GM19239 (cell line): ENCODE results near the gene KRT1.
"Not testable (repeated sequence)": the region's sequence is repeated elsewhere in the genome, so short reads cannot be mapped to it uniquely, and the experiment has no call there.

Source experiments
- DNase-seq: peaks from one replicate; pipeline ENCODE4 v3.0.0; 2011; ENCODE audit warnings: low spot score; ENCODE audit not compliant: insufficient read length
- FAIRE-seq: peaks from 2 replicates; lab custom pipeline; 2011; peaks lifted over from hg19 to GRCh38; lab: Jason Lieb, UNC

KRT1 gene

GRCh38 chr12:52683575-52684300 is 3.5 kb upstream of the KRT1 start:
- FAIRE-seq (no peak), DNase-seq (no peak)

- FAIRE-seq (no peak), DNase-seq (no peak)
Measured at GRCh38 chr12:52682938-52683574, 2.8 kb upstream of the KRT1 start.

GRCh38 chr12:52682381-52682660 is 2.1 kb upstream of the KRT1 start:
- no peak for DNase-seq

GRCh38 chr12:52681526-52682380 is 1.5 kb upstream of the KRT1 start:
- FAIRE-seq: no peak
- no peak for DNase-seq

More at GRCh38 chr12:52682381-52682660, 2.1 kb upstream of the KRT1 start:
- FAIRE-seq: no peak

DNA sequence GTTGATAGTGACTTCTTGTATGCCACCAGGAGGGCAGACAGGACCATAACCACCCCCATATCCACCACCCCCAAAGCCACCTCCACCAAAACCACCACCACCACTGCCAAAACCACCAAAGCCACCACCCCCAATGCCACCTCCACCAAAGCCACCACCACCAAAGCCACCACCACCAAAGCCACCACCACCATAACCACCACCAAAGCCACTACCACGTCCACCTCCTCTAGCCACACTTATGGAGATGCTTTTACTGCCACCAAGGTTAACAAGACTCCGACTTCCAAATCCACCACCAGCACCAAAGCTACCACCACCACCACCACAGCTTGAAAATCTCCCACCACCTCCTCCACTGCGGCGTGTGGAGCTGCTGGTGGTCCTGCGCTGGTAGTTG is 332 bp downstream of the KRT1 start:
- DNase-seq (no peak), FAIRE-seq (no peak)

DNA sequence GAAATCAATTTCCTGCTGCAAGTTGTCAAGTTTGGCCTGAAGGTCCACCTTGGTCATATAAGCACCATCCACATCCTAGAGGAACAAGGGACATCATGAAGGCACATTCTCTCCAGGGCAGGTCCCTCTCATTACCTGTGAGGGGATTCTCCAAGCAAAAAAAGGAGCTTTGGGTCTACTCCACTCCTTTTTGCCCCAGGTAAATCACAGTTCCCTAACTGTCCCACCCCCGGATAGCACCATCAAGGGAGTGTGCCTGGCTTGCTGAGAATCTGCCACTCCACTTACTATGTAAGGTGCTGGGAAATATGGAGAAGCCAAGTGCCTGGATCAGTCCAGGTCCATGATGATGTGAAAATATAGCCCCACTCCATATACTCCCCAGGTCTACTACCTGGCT is 2.5 kb downstream of the KRT1 start:
- FAIRE-seq (no peak), DNase-seq (no peak)

- no peak for FAIRE-seq
- no peak for DNase-seq
Measured at GRCh38 chr12:52677126-52677525, 3.1 kb downstream of the KRT1 start.

GRCh38 chr12:52676163-52676562 is 4.0 kb downstream of the KRT1 start:
- DNase-seq (no peak), FAIRE-seq (no peak)

DNA sequence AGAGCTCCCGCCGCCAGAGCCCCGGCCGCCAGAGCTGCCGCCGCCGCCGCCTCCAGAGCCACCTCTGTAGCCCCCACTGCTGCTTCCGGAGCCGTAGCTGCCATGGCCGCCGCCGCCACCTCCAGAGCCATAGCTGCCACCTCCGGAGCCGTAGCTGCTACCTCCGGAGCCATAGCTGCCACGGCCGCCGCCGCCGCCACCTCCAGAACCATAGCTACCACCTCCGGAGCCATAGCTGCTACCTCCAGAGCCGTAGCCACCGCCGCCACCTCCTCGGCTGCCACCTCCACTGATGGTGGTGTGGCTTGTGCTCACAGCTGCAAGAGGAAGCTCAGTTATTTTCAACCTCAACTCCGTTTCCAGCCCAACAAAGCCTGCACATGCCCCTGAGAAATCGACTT is 4.9 kb downstream of the KRT1 start:
- DNase-seq (no peak), FAIRE-seq (no peak)

DNA sequence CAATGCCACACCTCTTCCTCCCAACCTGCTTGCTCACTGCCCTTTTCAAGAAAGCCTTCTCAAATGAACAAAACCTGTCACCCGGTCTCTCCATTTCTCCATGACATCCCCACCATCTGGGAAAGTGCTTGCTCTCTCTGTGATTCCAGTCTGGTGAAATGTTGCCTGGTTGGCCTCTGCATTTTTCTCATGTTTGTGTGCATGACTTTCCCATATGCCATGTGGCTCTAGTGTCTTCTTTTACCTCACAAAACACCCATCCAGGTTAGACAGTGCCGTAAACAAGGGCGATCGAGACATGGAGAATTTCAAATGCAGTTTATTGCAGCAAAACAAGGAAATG is 5.8 kb downstream of the KRT1 start:
- no peak for DNase-seq
- no peak for FAIRE-seq

DNA sequence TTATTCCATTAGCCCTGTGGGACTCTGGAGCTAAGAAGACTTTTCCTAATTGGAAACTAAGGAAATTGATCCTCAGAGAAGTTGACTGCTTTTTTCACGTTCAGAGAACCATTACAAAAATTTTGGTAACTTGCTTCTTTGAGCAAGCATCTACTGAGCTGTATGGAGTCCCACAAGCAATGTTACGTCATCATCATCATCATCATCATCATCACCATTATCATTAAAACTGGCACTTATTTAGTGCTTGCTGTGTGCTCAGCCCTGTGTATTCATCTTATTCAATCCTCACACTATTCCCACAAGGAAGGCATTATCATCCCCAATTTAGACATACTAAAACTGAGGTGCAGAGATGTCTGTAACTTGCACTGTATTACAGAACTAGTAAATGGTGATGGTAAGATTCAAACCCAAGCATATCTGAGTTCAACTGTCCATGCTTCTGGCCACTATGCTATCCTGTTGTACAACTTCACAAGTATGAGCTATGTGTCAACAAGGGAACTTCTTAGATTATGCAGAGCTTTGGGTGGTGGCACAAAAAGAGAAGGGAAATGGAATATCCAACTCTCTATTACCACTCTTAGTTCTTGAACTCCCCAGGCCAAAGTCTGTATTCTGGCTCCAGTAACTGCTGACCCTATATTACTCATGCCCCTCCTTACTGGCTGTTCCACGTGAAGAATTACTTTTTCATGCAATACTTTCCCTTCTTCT is 6.3 kb downstream of the KRT1 start:
- DNase-seq (no peak), FAIRE-seq (no peak)

GRCh38 chr12:52673217-52673616 is 7.0 kb downstream of the KRT1 start:
- no peak for DNase-seq
- no peak for FAIRE-seq

GRCh38 chr12:52672321-52672933 is 7.8 kb downstream of the KRT1 start:
- FAIRE-seq (no peak), DNase-seq (no peak)

- FAIRE-seq (no peak), DNase-seq (no peak)
Measured at GRCh38 chr12:52670961-52671360, 9.2 kb downstream of the KRT1 start.

GRCh38 chr12:52670506-52670905 is 9.7 kb downstream of the KRT1 start:
- no peak for FAIRE-seq
- DNase-seq: no peak

GRCh38 chr12:52669941-52670340 is 10.3 kb downstream of the KRT1 start:
- not testable (repeated sequence) for DNase-seq, FAIRE-seq

GRCh38 chr12:52669426-52669825 is 10.8 kb downstream of the KRT1 start:
- DNase-seq (no peak), FAIRE-seq (no peak)

DNA sequence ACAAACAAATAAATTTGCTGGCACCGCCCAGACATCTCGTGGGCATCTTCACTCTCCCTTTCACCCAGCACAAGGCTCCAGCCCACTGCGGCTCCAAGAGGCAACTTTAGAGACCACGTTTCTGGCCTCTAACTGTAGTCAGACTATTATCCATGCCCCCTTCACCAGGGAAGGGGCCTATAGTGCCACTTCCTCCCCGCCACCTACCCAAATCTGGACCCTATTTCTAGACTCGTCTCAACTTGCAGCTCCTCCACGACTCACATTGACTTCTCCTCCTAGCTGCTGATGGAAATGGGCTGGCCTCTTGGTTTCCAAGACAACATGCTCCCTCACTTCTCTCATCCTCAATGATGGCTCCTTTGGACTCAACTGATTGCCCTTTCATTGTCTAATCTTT is 12.3 kb downstream of the KRT1 start:
- DNase-seq: no peak
- no peak for FAIRE-seq

DNA sequence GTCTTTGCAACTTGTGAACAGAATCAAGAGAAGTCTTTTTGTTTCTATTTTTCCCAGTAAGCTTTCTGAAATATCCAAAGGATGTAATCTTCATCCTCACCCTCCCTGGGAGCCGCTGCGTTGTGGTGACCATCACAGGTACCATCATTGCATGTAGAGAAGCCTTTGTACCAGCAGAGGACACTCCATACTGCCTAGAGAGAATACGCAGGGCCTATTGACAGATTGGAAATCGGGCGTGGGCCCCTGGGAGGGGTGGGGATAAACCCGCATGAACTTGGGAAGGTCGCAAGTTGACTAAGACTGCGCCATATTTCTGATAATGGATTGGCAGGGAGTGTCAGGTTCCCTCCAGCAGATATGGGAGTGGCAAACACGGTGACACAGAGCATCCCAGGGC is 12.7 kb downstream of the KRT1 start:
- FAIRE-seq (no peak), DNase-seq (no peak)

DNA sequence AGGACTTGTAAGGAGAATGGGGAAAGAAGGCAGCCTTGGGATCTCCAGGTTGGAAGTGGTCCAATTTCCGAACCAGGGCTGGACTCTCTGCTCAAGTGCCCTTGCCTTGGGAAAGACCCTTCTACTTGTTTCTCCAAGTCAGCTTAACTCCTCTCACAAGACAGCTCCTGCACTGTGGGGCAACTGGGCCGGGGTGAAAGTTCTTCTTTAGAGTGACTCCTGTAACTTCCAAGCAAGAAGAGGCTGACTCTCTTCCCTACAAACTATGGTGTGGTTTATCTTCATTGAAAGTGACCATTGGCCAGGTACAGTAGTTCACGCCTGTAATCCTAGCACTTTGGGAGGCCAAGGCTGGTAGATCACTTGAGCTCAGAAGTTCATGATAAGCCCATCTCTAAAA is 13.7 kb downstream of the KRT1 start:
- no peak for FAIRE-seq
- no peak for DNase-seq
